B cell (primary cell): ENCODE measurements around the gene HOMER3. TPM values are rescaled to one million over a fixed set of nuclear protein-coding genes. Genes with fewer than 3 reads are reported as not detected.

ENCODE experiments used
- ATAC-seq: fragments of 200-7000 bp; cut with Tn5 transposase; one replicate; pipeline ENCODE4 v1.10.0; 2021; ENCODE audit warnings: low read depth, mild to moderate bottlenecking, moderate number of reproducible peaks, moderate library complexity
- CTCF ChIA-PET: fragments of 350-600 bp; sonication (Branson Sonifier 250); formaldehyde crosslinking; loops from one replicate; lab custom pipeline; 2021; ENCODE audit warnings: antibody characterized with exemption, inconsistent platforms; lab: Charles Lee
- POLR2A ChIA-PET: fragments of 350-600 bp; sonication (Branson Sonifier 250); formaldehyde crosslinking; loops from one replicate; lab custom pipeline; 2021; ENCODE audit warnings: antibody characterized with exemption; lab: Charles Lee
- DNase-seq: peaks from one replicate; pipeline ENCODE4 v3.0.0; 2013
- H2AFZ ChIP-seq: 2 replicates; pipeline ENCODE4 v1.6.1; 2012; ENCODE audit warnings: mild to moderate bottlenecking, low read depth, low read length; ENCODE audit not compliant: insufficient read depth, poor library complexity, severe bottlenecking
- H3K27ac ChIP-seq, 2 donors: 1 replicate in 1 of 2; 2 replicates in 1 of 2; pipeline ENCODE4 v1.5.1; 2012 to 2013; ENCODE audit warnings: low read length in 2 of 2, mild to moderate bottlenecking in 2 of 2, moderate library complexity in 1 of 2
- H3K27me3 ChIP-seq, 4 experiments: fragments of 200-600 bp in 1 of 4; sonication (generic) in 1 of 4; replicated peaks in 1 of 4; 1 replicate in 2 of 4; 2 replicates in 2 of 4; pipeline versions ENCODE4 v1.6.1 to v1.7.0; 2013 to 2016; ENCODE audit warnings: low read length in 3 of 4, mild to moderate bottlenecking in 2 of 4, mixed read lengths in 1 of 4, moderate library complexity in 1 of 4; ENCODE audit not compliant: insufficient read depth in 4 of 4, control insufficient read depth in 3 of 4; ENCODE audit errors: control extremely low read depth in 1 of 4
- H3K36me3 ChIP-seq, 2 experiments: replicated peaks in 1 of 2; 1 replicate in 1 of 2; 2 replicates in 1 of 2; pipeline versions ENCODE4 v1.6.1 to v1.7.1; 2013; ENCODE audit warnings: low read length in 1 of 2; ENCODE audit not compliant: insufficient read depth in 2 of 2, control insufficient read depth in 1 of 2; ENCODE audit errors: control extremely low read depth in 1 of 2, extremely low read depth in 1 of 2
- H3K4me1 ChIP-seq, 2 donors: fragments of 200-600 bp in 1 of 2; sonication (generic) in 1 of 2; 1 replicate in 1 of 2; 2 replicates in 1 of 2; pipeline versions ENCODE4 v1.5.1 to v1.6.1; 2013 to 2017; ENCODE audit warnings: low read length in 2 of 2; ENCODE audit not compliant: control insufficient read depth in 2 of 2, insufficient read depth in 2 of 2
- H3K4me2 ChIP-seq: replicated peaks from 2 replicates; pipeline ENCODE3; 2012; ENCODE audit warnings: mild to moderate bottlenecking, low read depth, low read length; ENCODE audit not compliant: poor library complexity, severe bottlenecking
- H3K4me3 ChIP-seq, 5 experiments: fragments of 200-600 bp in 1 of 5; sonication (generic) in 1 of 5; 1 replicate in 3 of 5; 2 replicates in 2 of 5; pipeline versions ENCODE4 v1.5.1 to v1.7.0; 2011 to 2016; ENCODE audit warnings: low read length in 4 of 5, mild to moderate bottlenecking in 4 of 5, low read depth in 2 of 5, control low read depth in 1 of 5, moderate library complexity in 1 of 5; ENCODE audit not compliant: insufficient read depth in 1 of 5; ENCODE audit errors: control extremely low read depth in 1 of 5, extremely low read depth in 1 of 5
- H3K79me2 ChIP-seq: fragments of 200-600 bp; sonication (generic); one replicate; pipeline ENCODE4 v1.6.0; 2016; ENCODE audit warnings: low read length; ENCODE audit not compliant: control insufficient read depth, insufficient read depth
- H3K9ac ChIP-seq: fragments of 200-600 bp; sonication (generic); 2 replicates; pipeline ENCODE4 v1.6.1; 2017; ENCODE audit warnings: mild to moderate bottlenecking, low read length, moderate library complexity
- H3K9me3 ChIP-seq, 3 donors: one replicate each; pipeline versions ENCODE4 v1.6.1 to v1.7.1; 2013; ENCODE audit warnings: low read length in 2 of 3; ENCODE audit not compliant: control insufficient read depth in 2 of 3, insufficient read depth in 1 of 3; ENCODE audit errors: control extremely low read depth in 1 of 3
- H4K20me1 ChIP-seq: 2 replicates; pipeline ENCODE4 v1.6.0; 2012; ENCODE audit warnings: mild to moderate bottlenecking, low read length; ENCODE audit not compliant: insufficient read depth, control insufficient read depth, poor library complexity, severe bottlenecking
- H3K27ac Mint-ChIP-seq: one replicate; pipeline ENCODE4 v1.8.0; 2021; ENCODE audit warnings: mixed read lengths
- H3K27me3 Mint-ChIP-seq: one replicate; pipeline ENCODE4 v1.8.0; 2021; ENCODE audit warnings: mixed read lengths
- H3K4me1 Mint-ChIP-seq: one replicate; pipeline ENCODE4 v1.8.0; 2021; ENCODE audit warnings: mixed read lengths
- H3K4me3 Mint-ChIP-seq: one replicate; pipeline ENCODE4 v1.8.0; 2021; ENCODE audit warnings: mixed read lengths
- H3K9me3 Mint-ChIP-seq: one replicate; pipeline ENCODE4 v1.8.0; 2022; ENCODE audit warnings: mixed read lengths; ENCODE audit not compliant: insufficient read depth
- EZH2 ChIP-seq: IDR thresholded peaks from 2 replicates; pipeline ENCODE4 v1.6.1; 2012; ENCODE audit warnings: borderline replicate concordance, low read depth, mild to moderate bottlenecking, moderate library complexity, low read length; ENCODE audit not compliant: insufficient read depth, poor library complexity, severe bottlenecking
- WGBS: methylation state at CpG from one replicate; pipeline ENCODE4 v1.1.5; 2013; ENCODE audit warnings: missing lambda C conversion rate; ENCODE audit not compliant: insufficient coverage; 5-methylcytosine and 5-hydroxymethylcytosine counted together
- intact Hi-C: fragments of 100-400 bp; cut with micrococcal nuclease; formaldehyde crosslinking; loops from one replicate; pipeline ENCODE4 v1.10.0; 2022
- polyA plus RNA-seq: library from polyadenylated mRNA; depleted of rRNA; stranded (reverse); fragments of >200 nt; gene quantifications from 2 replicates; pipeline ENCODE4 v1.2.3, GENCODE V29; 2012
- total RNA-seq, 2 donors: library from RNA; stranded (reverse); fragments of 120-200 nt in 1 of 2; gene quantifications; 1 replicate in 1 of 2; 2 replicates in 1 of 2; pipeline versions ENCODE4 v1.2.3 to v1.2.4, GENCODE V29; 2013 to 2022
- TF ChIP-seq, protein P1 (sequence below): fragments of 200-600 bp; IDR thresholded peaks from one replicate; pipeline ENCODE4 v1.8.0; 2022; ENCODE audit warnings: antibody characterized with exemption, mild to moderate bottlenecking

Gene HOMER3
- total and polyA plus RNA-seq, 2 donors (not counting 1 experiment from before 2014, with no cell fraction given), result 5.9 to 26.4 TPM

GRCh38 chr19:18951721-18952281 lies 10.8 kb upstream of the HOMER3 start:
- Histone ChIP-seq H3K4me2 (no peak overlapping the region), H3K9ac (no peak overlapping the region), H2AFZ (no peak overlapping the region), H4K20me1 (no peaks in the 10 kb centered on the region), H3K36me3 (no peaks in the 10 kb centered on the region), H3K27ac (no peak overlapping the region), H3K4me1 (peaks cover 1 to 24% of the 10 kb centered on the region in 2 donors), H3K4me3 (no peak overlapping the region), H3K9me3 (no peaks in the 10 kb centered on the region), H3K79me2 (no peaks in the 10 kb centered on the region), H3K27me3 (no peaks in the 10 kb centered on the region)
- POLR2A ChIA-PET, result no interaction called here
- TF ChIP-seq, protein P1, sequence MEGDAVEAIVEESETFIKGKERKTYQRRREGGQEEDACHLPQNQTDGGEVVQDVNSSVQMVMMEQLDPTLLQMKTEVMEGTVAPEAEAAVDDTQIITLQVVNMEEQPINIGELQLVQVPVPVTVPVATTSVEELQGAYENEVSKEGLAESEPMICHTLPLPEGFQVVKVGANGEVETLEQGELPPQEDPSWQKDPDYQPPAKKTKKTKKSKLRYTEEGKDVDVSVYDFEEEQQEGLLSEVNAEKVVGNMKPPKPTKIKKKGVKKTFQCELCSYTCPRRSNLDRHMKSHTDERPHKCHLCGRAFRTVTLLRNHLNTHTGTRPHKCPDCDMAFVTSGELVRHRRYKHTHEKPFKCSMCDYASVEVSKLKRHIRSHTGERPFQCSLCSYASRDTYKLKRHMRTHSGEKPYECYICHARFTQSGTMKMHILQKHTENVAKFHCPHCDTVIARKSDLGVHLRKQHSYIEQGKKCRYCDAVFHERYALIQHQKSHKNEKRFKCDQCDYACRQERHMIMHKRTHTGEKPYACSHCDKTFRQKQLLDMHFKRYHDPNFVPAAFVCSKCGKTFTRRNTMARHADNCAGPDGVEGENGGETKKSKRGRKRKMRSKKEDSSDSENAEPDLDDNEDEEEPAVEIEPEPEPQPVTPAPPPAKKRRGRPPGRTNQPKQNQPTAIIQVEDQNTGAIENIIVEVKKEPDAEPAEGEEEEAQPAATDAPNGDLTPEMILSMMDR, result no peak
- no peak for TF ChIP-seq EZH2
- Mint-ChIP-seq H3K4me1 (peaks cover 10% of the 10 kb centered on the region), H3K27ac (no peak overlapping the region), H3K9me3 (no peaks in the 10 kb centered on the region), H3K27me3 (peaks cover 3% of the 10 kb centered on the region), H3K4me3 (no peak overlapping the region)
- ATAC-seq (no peak), DNase-seq (no peak)
- intact Hi-C loops, result no loop called here
- CTCF ChIA-PET, result no interaction called here
- WGBS, result 80% methylated on average over 4 of the region's 7 CpGs

GRCh38 chr19:18949858-18950257 lies 8.8 kb upstream of the HOMER3 start:
- Histone ChIP-seq H3K9ac (no peak overlapping the region), H2AFZ (no peak overlapping the region), H3K4me3 (no peak overlapping the region), H3K9me3 (no peaks in the 10 kb centered on the region), H4K20me1 (no peaks in the 10 kb centered on the region), H3K4me1 (peaks cover 6 to 34% of the 10 kb centered on the region in 2 donors), H3K4me2 (no peak overlapping the region), H3K79me2 (no peaks in the 10 kb centered on the region), H3K27ac (no peak overlapping the region), H3K27me3 (peaks cover 0 to 3% (median 0%) of the 10 kb centered on the region in 4 experiments), H3K36me3 (no peaks in the 10 kb centered on the region)
- H3K9me3 Mint-ChIP-seq, result no peaks in the 10 kb centered on the region
- H3K27me3 Mint-ChIP-seq, result peaks cover 8% of the 10 kb centered on the region
- no peak for TF ChIP-seq EZH2
- TF ChIP-seq, protein P1, result no peak
- no peak overlapping the region for H3K27ac Mint-ChIP-seq
- ChIA-PET POLR2A (no interaction called here), CTCF (no interaction called here)
- H3K4me1 Mint-ChIP-seq, result peaks cover 19% of the 10 kb centered on the region
- intact Hi-C loops, result no loop called here
- DNase-seq (no peak), ATAC-seq (no peak)
- H3K4me3 Mint-ChIP-seq, result no peak overlapping the region
- 100% methylated on average over 3 of the region's 3 CpGs for WGBS
